ENCODE results near the gene KRTAP5-6.

Gene KRTAP5-6

GRCh38 chr11:1733716-1734640 is 37.0 kb downstream of the KRTAP5-6 start:
- no peak for DNase-seq (ENCODE audit: low read depth)

- DNase-seq (ENCODE audit: low read depth): no peak
Observed at GRCh38 chr11:1734641-1735081, 37.7 kb downstream of the KRTAP5-6 start.

GRCh38 chr11:1735271-1735670 is 38.3 kb downstream of the KRTAP5-6 start:
- no peak for DNase-seq (ENCODE audit: low read depth)

GRCh38 chr11:1736447-1736992 is 39.5 kb downstream of the KRTAP5-6 start:
- DNase-seq (ENCODE audit: low read depth): no peak

- DNase-seq (ENCODE audit: low read depth): no peak
Observed at GRCh38 chr11:1737080-1737757, 40.2 kb downstream of the KRTAP5-6 start.

GRCh38 chr11:1738380-1738779 is 41.4 kb downstream of the KRTAP5-6 start:
- DNase-seq (ENCODE audit: low read depth): no peak

GRCh38 chr11:1739576-1739975 is 42.6 kb downstream of the KRTAP5-6 start:
- DNase-seq (ENCODE audit: low read depth): no peak

GRCh38 chr11:1740786-1741530 is 44.0 kb downstream of the KRTAP5-6 start:
- DNase-seq (ENCODE audit: low read depth): no peak

- no peak for DNase-seq (ENCODE audit: low read depth)
Observed at GRCh38 chr11:1741741-1742140, 44.7 kb downstream of the KRTAP5-6 start.

GRCh38 chr11:1742371-1742770 is 45.4 kb downstream of the KRTAP5-6 start:
- no peak for DNase-seq (ENCODE audit: low read depth)

GRCh38 chr11:1742869-1743584 is 46.0 kb downstream of the KRTAP5-6 start:
- DNase-seq (ENCODE audit: low read depth): no peak

- no peak for DNase-seq (ENCODE audit: low read depth)
Observed at GRCh38 chr11:1743585-1744136, 46.7 kb downstream of the KRTAP5-6 start.

- DNase-seq (ENCODE audit: low read depth): no peak
Observed at GRCh38 chr11:1744137-1744886, 47.3 kb downstream of the KRTAP5-6 start.

GRCh38 chr11:1744891-1745700 is 48.1 kb downstream of the KRTAP5-6 start:
- DNase-seq (ENCODE audit: low read depth): no peak

GRCh38 chr11:1745701-1746320 is 48.8 kb downstream of the KRTAP5-6 start:
- no peak for DNase-seq (ENCODE audit: low read depth)

GRCh38 chr11:1746511-1746931 is 49.5 kb downstream of the KRTAP5-6 start:
- no peak for DNase-seq (ENCODE audit: low read depth)

- DNase-seq (ENCODE audit: low read depth): no peak
Observed at GRCh38 chr11:1746956-1747752, 50.2 kb downstream of the KRTAP5-6 start.
